GM12878 (cell line): Measurements from ENCODE around the gene NFKBIZ. TPM values are rescaled to one million over a fixed set of nuclear protein-coding genes. Genes with fewer than 3 reads are reported as not detected.

Experiments used
- ATAC-seq: fragments of 200-7000 bp; cut with Tn5 transposase; 3 replicates; pipeline ENCODE4 v1.9.1; 2020; ENCODE audit warnings: mild to moderate bottlenecking, moderate library complexity
- BruUV-seq: library from RNA; stranded (reverse); fragments of 400-500 nt; replicated peaks from 2 replicates; lab custom pipeline; 2021; lab: Mats Ljungman, UMichigan
- CTCF ChIA-PET: fragments of 300-600 bp; sonication (Branson Sonifier 250); formaldehyde crosslinking; extraction: SDS; loops from one replicate; lab custom pipeline; 2021; ENCODE audit warnings: inconsistent platforms; lab: Yijun Ruan, JAX
- POLR2A ChIA-PET: fragments of 350-600 bp; formaldehyde crosslinking; extraction: SDS; loops from one replicate; lab custom pipeline; 2021; ENCODE audit warnings: inconsistent platforms; lab: Charles Lee
- RAD21 ChIA-PET: fragments of 300-600 bp; sonication (Branson Sonifier 250); formaldehyde crosslinking; loops from one replicate; lab custom pipeline; 2023; ENCODE audit warnings: antibody characterized with exemption; ENCODE audit not compliant: unreplicated experiment; lab: Charles Lee
- SMC1A ChIA-PET: fragments of 300-600 bp; sonication (Branson Sonifier 250); formaldehyde crosslinking; loops from one replicate; lab custom pipeline; 2023; ENCODE audit not compliant: unreplicated experiment, uncharacterized antibody; lab: Charles Lee
- DNase-seq: peaks from one replicate; pipeline ENCODE4 v3.0.0-alpha.2; 2011; ENCODE audit warnings: low read depth, low spot score
- FAIRE-seq: peaks from 3 replicates; lab custom pipeline; 2011; peaks lifted over from hg19 to GRCh38; lab: Jason Lieb, UNC
- H2AFZ ChIP-seq: 2 replicates; pipeline ENCODE4 v1.6.0; 2011; ENCODE audit warnings: low read depth, low read length, control low read depth; ENCODE audit not compliant: control insufficient read depth
- H3K27ac ChIP-seq: 2 replicates; pipeline ENCODE4 v1.5.1; 2011; ENCODE audit warnings: control low read depth; ENCODE audit not compliant: control insufficient read depth, insufficient read depth
- H3K27me3 ChIP-seq, 2 experiments: replicated peaks in 1 of 2; 2 replicates each; pipeline versions ENCODE4 v1.6.0 to v1.6.1; 2011; ENCODE audit warnings: low read length in 1 of 2; ENCODE audit not compliant: control insufficient read depth in 2 of 2, insufficient read depth in 2 of 2
- H3K36me3 ChIP-seq, 2 experiments: 2 replicates each; pipeline ENCODE4 v1.5.1; 2011; ENCODE audit warnings: low read length in 1 of 2; ENCODE audit not compliant: control insufficient read depth in 2 of 2, insufficient read depth in 2 of 2
- H3K4me1 ChIP-seq: 2 replicates; pipeline ENCODE4 v1.6.1; 2011; ENCODE audit warnings: mild to moderate bottlenecking, low read length, moderate library complexity, mixed read lengths; ENCODE audit not compliant: control insufficient read depth, insufficient read depth
- H3K4me2 ChIP-seq: 2 replicates; pipeline ENCODE4 v1.6.0; 2011; ENCODE audit warnings: control low read depth; ENCODE audit not compliant: control insufficient read depth, insufficient read depth
- H3K4me3 ChIP-seq: fragments of 200-600 bp; sonication (generic); 2 replicates; pipeline ENCODE4 v1.5.1; 2016
- H3K79me2 ChIP-seq: 2 replicates; pipeline ENCODE4 v1.6.0; 2011; ENCODE audit warnings: low read length; ENCODE audit not compliant: control insufficient read depth, insufficient read depth
- H3K9ac ChIP-seq: 2 replicates; pipeline ENCODE4 v1.8.0; 2011; ENCODE audit warnings: low read length, control low read depth, mixed read lengths; ENCODE audit not compliant: control insufficient read depth, insufficient read depth
- H3K9me3 ChIP-seq: replicated peaks from 3 replicates; pipeline ENCODE4 v1.5.1; 2011; ENCODE audit warnings: mild to moderate bottlenecking, low read length; ENCODE audit not compliant: control insufficient read depth, insufficient read depth
- H4K20me1 ChIP-seq: 2 replicates; pipeline ENCODE4 v1.6.0; 2011; ENCODE audit not compliant: control insufficient read depth, insufficient read depth
- BCL11A ChIP-seq: IDR thresholded peaks from 2 replicates; pipeline ENCODE4 v1.6.1; 2011; ENCODE audit warnings: low read depth, low read length
- BCL3 ChIP-seq: IDR thresholded peaks from 2 replicates; pipeline ENCODE4 v1.6.1; 2011; ENCODE audit warnings: borderline replicate concordance, low read depth, mild to moderate bottlenecking, moderate library complexity, low read length; ENCODE audit not compliant: insufficient read depth, poor library complexity, severe bottlenecking
- CBFB ChIP-seq: IDR thresholded peaks from 2 replicates; pipeline ENCODE4 v1.6.1; 2016; ENCODE audit warnings: antibody characterized with exemption, low read depth
- HCFC1 ChIP-seq: fragments of 150-350 bp; IDR thresholded peaks from 2 replicates; pipeline ENCODE4 v1.6.1; 2014; ENCODE audit warnings: low read length
- NBN ChIP-seq: fragments of 450-650 bp; IDR thresholded peaks from 2 replicates; pipeline ENCODE4 v1.6.1; 2016
- NFXL1 ChIP-seq: fragments of 450-650 bp; IDR thresholded peaks from 2 replicates; pipeline ENCODE4 v1.6.1; 2017; ENCODE audit warnings: antibody characterized with exemption, mild to moderate bottlenecking, borderline replicate concordance
- POLR2AphosphoS2 ChIP-seq: IDR thresholded peaks from 2 replicates; pipeline ENCODE4 v1.6.1; 2011; ENCODE audit warnings: low read depth, mild to moderate bottlenecking, low read length, improper control_type of control experiment, moderate library complexity
- RAD51 ChIP-seq: fragments of 450-650 bp; IDR thresholded peaks from 2 replicates; pipeline ENCODE4 v1.6.1; 2016; ENCODE audit warnings: moderate library complexity, mild to moderate bottlenecking, inconsistent platforms
- TCF3 ChIP-seq: IDR thresholded peaks from 2 replicates; pipeline ENCODE4 v1.6.1; 2012; ENCODE audit warnings: low read depth, mild to moderate bottlenecking, low read length, borderline replicate concordance; ENCODE audit not compliant: insufficient read depth
- WGBS: methylation state at CpG from one replicate; pipeline ENCODE4 v1.1.6; 2016; ENCODE audit warnings: low lambda C conversion rate; ENCODE audit not compliant: insufficient replicate concordance, insufficient coverage; ENCODE audit errors: missing lambda C conversion rate; 5-methylcytosine and 5-hydroxymethylcytosine counted together
- in situ Hi-C: fragments of 300-500 bp; cut with MboI; formaldehyde crosslinking; loops from 9 replicates; pipeline ENCODE4 v1.14.3; 2018; ENCODE audit warnings: mixed read lengths
- intact Hi-C: fragments of 100-400 bp; cut with micrococcal nuclease; formaldehyde crosslinking; loops from one replicate; pipeline ENCODE4 v1.14.2; 2022; ENCODE audit not compliant: unreplicated experiment
- polyA plus RNA-seq, 11 experiments: library from polyadenylated mRNA; depleted of rRNA in 4 of 11; unstranded in 6 of 11; stranded (reverse) in 5 of 11; fragments of >200 nt; fragmentation: Nextera tagmentation in 4 of 11; fragmentation: Illumina TruSeq in 1 of 11; extraction: Ambion mirVana in 4 of 11; extraction: Trizol in 1 of 11; gene quantifications; 1 replicate in 1 of 11; 2 replicates in 10 of 11; pipeline versions ENCODE4 v1.2.1 to v1.2.3, GENCODE V29; 2011 to 2016; ENCODE audit warnings: inconsistent platforms in 2 of 11, missing spikeins in 2 of 11, low read depth in 1 of 11
- total RNA-seq, 4 experiments: library from RNA; depleted of rRNA in 3 of 4; stranded (reverse); fragments of >200 nt in 3 of 4; fragmentation: Illumina TruSeq in 1 of 4; extraction: Trizol in 1 of 4; gene quantifications; 2 replicates each; pipeline versions ENCODE4 v1.2.1 to v1.2.3, GENCODE V29; 2013 to 2021

NFKBIZ gene
- total and polyA plus RNA-seq, 10 of the 15 experiments (the other 5 are each of a cell fraction or from before 2014, with no cell fraction given): 6.3 to 53.8 (median 17.3) TPM

DNA sequence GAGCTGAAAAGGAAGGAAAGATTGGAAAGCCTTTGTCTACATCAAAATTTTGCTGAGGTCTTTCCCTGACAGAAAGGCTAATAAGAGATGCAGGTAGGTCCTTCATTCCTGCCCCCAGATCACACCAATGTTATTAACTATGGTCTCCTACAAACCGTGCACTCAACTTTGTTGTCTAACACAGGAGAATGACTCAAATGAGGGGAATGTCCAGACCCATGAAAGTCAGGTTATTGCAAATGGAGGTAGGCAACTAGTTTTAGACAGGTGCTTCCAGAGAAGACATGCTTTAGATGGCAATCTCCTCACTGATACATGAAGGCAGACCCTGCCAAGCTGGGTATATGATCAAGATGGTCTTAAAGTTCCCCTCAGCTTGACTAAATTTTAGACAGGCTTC is 51.0 kb downstream of the NFKBIZ start:
- in situ Hi-C loops: no loop called here
- FAIRE-seq: no peak
- Histone ChIP-seq H2AFZ (no peak overlapping the region), H3K27me3 (no peaks in the 10 kb centered on the region), H3K79me2 (no peaks in the 10 kb centered on the region), H3K4me1 (peaks cover 26% of the 10 kb centered on the region), H3K27ac (no peak overlapping the region), H3K9ac (no peak overlapping the region), H3K4me3 (no peak overlapping the region), H4K20me1 (no peaks in the 10 kb centered on the region), H3K9me3 (peaks cover 8% of the 10 kb centered on the region), H3K4me2 (no peak overlapping the region), H3K36me3 (no peaks in the 10 kb centered on the region)
- ChIA-PET POLR2A (interaction anchor here (0.9 to 3.8 kb wide), 13 partner anchors 10 to 158 kb away, joined by 3 to 28 read pairs (median 5); partner anchors contain the start of gene NFKBIZ), SMC1A (interaction anchor here (0.5 to 5.0 kb wide), 41 partner anchors 9 to 328 kb away, joined by 3 to 62 read pairs (median 5); no protein-coding TSS in a partner anchor), RAD21 (interaction anchor here (0.5 to 4.9 kb wide), 18 partner anchors 24 to 325 kb away, joined by 3 to 71 read pairs (median 4); partner anchors contain the start of gene NFKBIZ), CTCF (interaction anchor here (0.8 to 3.1 kb wide), 11 partner anchors 32 to 325 kb away, joined by 3 to 17 read pairs (median 5); no protein-coding TSS in a partner anchor)
- no peak for TF ChIP-seq NFXL1
- no peak for TF ChIP-seq NBN
- TF ChIP-seq POLR2AphosphoS2: no peak
- TF ChIP-seq BCL3: no peak
- TF ChIP-seq BCL11A: no peak
- TF ChIP-seq TCF3: no peak
- no peak for TF ChIP-seq RAD51
- no peak for TF ChIP-seq HCFC1
- TF ChIP-seq CBFB: no peak
- intact Hi-C loops: no loop called here
- no peak for DNase-seq
- 50% methylated on average over 1 of the region's 1 CpG for WGBS
- ATAC-seq: peak; percentile 8; the same call in 1 of the 3 replicates
- BruUV-seq: no TSS peak
